GM19240 (cell line): Measurements from ENCODE around the gene COL23A1.

Experiments
- DNase-seq: peaks from one replicate; pipeline ENCODE4 v3.0.0; 2011; ENCODE audit warnings: low spot score; ENCODE audit not compliant: insufficient read length

COL23A1 gene

DNA sequence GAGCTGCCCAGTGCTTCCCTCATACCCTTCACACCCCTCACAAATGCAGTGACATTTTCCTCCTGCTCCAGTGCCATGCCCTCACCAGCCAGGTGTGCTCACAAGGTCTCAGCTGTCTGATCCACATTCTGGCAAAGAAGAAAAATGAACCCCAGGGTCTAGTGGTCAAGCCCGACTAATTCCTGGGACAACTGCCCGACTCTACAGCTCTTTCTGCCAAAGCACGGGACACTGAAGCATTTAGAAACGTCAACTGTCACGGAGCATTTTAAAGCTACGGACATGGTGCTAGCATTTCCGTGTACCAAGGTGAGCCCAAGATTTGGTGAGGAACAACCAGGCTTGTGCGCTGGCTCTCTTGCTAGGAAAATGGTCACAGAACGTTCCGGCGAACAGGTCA, 300.8 kb downstream of the COL23A1 start:
- no peak for DNase-seq

DNA sequence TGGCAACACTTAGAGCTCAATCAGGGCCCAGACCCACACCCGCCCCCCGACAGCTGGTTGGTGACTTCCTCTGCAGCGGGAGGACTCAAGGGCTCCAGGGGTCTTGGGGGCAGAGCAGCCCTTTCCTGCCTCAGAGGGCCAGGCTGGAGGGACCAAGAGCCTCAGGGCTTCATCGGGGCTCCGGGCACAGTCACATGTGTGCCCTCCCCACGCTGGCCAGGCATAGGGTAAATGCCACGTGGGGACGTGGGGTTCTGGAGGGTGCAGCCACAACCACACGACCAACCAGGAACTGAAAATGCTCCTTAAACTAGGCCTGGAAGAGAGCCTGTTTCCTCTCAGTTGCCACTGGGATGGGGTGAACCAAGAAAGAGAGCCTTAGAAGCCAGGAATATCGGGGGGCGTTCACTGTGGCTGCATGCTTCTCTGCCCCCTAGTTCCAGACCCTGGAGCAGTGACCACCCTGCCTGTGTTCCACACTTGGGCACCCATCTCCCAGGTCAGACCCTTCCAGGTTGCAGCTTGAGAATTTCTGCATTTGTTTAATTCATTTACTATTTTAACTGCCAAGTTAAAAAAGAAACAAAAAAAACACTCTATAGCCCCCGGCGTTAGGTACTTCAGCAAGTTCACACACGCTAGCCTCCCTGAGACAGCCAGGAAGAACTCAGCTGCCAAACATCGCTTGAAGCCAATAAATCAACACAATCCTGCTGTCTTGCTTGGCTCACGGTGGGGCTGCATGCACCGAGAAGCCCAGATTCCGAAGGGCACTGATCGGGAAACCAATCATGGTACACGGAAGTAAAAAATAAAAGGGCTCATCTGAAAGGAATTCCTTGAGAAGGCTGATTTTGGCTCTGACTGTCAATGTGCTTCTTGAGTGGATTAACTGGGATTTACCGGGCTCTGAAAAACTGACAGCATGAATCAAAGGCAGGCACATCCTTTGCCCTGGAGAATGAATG, 301.5 kb downstream of the COL23A1 start:
- no peak for DNase-seq

DNA sequence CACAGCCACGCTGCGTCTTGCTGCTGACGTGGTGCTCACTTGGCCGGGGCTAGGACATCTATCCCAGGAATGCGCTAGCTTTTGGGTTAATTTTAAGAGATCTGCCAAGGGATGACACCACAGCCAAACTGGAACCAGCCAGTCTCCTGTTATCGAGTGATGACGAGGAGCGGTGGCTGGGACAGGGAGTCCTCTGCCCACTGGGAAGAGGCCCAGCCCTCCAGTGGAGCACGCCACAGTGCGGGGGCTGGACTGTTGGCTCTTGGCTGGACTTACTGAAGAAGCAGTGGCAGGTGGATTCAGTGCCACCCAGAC, 302.4 kb downstream of the COL23A1 start:
- no peak for DNase-seq

DNA sequence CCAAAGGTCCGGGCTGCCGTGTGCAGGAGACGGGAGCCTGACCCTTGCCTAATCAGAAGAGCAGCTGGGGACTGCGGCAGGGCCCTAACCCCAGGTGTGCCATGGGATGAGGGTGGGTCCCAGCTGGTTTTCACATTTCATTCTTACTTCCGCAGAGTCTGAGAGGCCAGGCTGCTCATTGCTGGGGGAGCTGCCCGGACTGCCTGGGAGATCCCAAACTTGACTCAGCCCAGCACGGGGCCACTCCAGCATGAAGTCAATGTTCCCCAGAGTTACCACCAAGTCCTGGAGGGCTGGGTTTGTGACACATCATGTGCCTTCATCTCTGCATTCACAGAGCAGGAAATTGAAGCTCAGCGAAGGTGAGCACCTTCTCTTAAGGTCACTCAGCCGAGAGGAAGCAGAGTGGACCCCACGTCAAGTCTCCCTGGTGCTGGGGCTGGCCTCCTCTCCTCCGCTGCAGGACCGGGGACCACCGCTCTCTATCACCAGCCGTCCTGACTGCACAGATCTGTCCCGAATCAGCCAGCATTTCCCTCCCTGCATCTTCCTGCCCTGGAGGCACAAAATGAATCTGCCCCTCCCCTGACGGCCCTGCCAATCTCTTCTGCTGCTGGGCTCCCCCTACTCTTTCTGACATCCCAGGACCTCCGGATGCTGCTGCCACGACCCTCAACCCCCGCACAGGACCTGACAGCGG, 303.0 kb downstream of the COL23A1 start:
- DNase-seq = no peak

DNA sequence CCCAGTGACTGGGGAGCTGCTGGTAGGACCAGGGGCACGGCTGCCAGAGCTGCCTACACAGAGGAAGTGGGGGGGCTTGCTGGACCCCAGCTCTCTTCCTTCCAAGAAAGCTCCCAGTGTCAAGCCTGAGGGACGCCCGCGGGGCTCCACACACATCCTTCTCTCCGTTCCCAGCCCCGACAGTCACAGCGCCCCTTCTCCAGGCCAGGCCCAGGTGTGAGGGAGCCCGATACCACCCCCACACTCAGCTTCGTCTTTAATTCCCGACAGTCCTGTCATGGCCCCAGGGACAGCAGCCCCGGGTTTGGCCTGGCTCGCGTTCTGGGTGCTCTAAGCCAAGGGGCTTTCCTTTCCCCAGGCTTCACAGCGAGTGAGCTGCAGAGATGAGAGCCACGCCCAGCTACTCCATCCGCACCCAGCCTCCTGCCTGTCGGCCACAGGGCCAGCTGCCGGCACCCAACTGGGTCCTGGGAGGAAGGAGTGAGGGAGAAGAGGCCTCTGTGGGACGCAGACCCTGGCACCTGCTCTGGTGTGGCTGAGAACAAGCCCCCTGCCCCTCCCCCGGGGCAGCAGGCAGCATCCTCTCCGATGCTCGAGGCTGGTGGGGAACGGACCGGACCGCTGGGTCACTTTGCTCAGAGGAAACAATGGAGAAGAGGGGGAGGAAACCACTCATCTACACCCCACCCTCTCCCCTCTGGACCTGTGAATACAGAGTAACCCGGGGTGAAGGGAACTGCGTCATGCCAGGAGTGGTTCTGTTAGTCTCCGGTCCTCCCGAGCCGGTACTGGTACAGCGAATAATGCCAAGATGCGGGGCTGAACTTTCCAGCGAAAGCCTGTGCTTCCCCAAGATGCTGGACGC, 303.7 kb downstream of the COL23A1 start:
- DNase-seq = no peak

DNA sequence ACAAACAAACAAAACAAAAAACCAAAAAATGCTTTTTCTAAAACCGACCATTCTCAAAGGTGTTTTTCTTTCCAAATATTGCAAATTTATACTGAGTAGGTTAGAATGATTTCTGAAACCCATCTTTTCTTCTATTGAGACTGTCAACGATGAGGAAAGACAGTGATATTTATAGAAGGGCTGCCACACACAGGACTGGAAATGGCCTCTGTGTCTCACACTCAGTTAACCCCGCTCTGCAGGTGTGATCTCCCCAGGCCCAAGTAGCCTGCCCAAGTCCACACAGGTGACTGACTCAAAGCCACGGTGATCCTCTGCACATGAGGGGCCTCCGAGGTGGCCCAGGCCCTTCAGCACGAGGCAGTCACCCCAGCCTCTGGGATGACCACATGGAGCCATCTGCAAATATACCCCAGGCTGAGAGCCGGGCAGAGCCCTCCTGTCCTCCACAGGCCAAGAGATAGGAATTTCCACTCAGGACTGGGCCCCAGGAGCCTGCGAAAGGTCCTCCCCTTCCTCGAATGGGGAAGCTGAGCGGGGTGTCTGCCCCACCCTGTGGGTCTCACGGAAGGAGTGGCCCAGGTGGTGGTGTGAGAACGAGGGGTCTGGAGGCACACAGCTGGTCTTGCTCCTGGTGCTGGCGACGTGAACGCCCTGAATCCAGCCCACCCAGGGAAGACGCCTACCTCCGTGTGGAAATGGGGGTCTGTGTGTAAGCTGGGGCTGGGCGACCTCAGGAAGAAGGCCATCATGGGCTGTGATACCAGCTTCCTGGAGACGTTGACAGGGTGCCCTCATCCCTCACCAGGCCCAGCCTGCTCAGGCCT, 304.6 kb downstream of the COL23A1 start:
- no peak for DNase-seq

DNA sequence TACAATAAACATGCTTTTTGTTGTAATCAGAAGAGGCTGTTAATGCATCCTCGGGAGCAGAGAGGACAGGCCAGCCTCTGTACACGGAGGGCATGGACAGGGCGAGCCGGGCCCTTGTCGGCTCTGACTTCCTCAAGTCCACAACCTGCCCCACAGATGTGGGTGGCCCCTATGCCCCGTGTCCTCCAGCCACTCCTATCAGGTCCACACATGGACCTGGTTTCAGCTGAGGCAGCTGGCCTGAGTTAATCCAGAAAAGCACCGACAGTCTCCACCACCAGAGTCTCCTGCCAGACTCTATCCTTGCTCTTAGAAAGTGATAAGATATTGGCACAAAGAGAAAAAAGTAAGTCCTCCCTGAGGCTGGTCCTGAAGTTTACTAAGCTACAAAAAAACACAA, 305.2 kb downstream of the COL23A1 start:
- no peak for DNase-seq

DNA sequence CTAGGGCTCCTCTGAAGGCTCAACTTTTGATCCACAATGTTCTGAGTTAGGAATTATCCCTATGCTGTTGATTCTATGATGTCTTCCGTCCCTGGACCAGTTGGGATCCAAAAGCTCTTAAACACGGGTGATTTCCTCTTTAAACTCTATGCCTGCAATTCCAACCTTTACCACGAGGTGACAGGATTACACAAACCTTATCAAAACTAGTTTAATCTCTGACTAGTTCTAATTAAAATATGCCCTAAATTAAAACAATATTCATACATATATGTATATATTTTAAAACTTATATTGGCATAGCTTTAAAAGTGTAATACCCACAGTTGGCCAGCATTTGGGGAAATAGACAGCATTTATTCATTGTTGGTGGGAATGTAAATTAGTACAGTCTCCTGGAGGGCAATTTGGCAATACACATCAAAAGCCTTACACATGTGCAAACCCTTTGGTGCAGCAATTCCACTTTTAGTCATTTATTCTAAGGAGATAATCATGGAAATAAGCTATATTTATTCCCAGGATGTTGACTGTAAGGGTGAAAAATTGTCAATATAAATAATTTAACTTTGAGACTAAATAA, 306.0 kb downstream of the COL23A1 start:
- DNase-seq = no peak

DNA sequence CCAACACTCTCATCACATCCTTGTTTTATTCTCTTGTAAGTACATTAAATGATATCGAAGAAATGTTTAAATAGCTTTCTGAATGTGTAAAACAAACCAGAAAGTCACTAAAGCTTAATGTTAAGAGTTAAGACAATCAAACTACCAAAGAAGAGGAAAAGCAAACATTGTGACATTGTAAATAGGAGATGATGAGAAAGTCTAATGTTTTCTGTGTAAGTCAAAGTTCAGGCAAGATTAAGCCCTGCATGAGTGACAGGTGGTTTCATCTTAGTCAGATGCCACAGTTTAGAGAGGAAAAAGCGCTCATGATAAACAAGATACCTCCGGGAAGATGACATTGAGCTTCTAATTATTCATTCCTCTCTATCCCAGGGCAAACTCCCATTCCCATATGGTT, 306.7 kb downstream of the COL23A1 start:
- DNase-seq = no peak

DNA sequence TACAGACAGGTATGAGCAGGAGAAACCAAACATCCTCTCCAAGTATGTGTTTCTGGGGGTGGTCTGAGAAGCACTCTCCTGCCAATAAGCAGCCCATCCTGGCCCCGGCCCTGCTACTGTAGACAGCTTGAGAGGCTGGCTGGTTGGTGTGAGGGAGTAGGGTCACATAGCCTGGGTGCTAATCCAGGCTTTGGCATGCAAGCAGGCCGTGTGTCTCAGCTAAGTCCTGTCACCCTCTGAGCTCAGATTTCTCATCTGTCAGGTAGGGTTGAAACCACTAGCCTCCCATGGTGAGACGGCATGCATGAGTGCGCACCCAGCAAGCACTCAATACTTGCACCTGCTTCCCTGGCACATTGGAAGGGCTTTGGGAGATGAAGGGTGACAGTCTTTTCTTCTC, 307.8 kb downstream of the COL23A1 start:
- no peak for DNase-seq

DNA sequence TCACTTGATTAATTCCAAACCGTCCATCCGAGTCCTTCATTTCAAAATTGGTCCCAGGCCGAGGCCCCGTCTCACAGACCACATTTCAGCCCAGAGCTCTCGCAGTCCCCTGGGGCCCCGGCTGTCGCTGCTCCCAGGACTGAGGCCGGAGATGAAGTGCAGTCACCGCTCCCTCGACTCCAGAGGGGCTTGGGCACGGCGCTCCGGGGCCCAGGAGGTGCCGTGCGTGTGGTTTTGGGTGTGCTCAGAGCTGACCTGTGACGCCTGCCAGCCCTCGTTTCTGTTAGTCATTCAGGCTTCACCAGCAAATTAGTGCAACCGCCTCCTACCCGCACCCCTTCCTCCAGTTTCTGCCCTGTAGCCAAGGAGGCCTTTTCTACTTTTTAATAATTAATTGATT, 308.9 kb downstream of the COL23A1 start:
- DNase-seq = no peak

DNA sequence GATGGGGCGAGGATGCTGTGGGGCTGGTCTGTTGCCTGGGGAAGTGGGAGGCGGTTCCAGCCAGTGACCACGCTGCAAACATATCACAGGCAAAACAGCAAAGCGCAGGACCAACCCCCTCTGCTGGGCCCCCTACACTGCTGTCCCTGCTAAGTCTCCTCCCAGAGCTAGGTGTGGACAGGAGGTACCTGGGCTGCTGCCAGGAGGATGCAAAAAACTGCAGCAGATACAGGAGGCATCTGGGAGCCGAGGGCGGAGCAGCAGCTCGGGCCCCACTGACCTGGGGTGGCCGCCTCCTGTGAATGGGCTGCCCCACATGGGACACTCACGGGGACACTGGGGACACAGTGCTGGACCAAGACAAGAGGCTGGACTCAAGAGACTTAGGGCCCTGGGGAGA, 309.6 kb downstream of the COL23A1 start:
- DNase-seq = no peak

DNA sequence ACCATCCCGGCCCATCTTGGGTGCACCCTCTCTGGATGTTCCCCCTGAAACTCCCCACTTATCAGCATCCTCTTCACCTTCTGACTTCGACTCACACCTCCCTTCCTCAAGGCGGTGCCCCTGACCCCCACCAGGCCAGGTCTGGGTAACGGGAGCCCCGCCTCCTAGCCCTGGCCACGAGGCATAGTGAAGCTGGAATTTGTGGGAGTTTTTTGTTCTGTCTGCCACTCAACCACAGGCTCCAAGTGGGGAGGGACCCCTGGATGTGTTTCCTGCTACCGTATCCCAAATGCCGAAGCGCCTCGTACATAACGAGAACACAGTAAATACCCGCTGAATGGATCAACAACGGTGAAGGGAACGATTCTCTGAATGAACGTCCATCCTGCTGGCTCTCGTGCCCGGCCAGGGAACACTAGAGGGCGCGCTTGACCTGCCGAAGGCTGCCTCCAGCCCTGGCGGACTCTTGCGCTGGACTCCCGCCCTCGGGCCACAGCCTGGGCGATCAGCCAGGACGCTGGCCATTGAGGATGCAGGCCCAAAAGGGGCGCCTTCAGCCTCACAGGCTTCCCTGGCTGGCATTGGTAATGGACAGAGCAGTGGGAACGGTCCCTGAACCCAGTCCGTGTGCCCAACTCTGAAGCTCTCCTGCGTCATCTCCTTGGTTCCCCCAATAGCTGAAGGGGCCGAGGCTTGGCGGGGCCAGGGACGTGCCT, 310.3 kb downstream of the COL23A1 start:
- DNase-seq = peak; percentile 83

DNA sequence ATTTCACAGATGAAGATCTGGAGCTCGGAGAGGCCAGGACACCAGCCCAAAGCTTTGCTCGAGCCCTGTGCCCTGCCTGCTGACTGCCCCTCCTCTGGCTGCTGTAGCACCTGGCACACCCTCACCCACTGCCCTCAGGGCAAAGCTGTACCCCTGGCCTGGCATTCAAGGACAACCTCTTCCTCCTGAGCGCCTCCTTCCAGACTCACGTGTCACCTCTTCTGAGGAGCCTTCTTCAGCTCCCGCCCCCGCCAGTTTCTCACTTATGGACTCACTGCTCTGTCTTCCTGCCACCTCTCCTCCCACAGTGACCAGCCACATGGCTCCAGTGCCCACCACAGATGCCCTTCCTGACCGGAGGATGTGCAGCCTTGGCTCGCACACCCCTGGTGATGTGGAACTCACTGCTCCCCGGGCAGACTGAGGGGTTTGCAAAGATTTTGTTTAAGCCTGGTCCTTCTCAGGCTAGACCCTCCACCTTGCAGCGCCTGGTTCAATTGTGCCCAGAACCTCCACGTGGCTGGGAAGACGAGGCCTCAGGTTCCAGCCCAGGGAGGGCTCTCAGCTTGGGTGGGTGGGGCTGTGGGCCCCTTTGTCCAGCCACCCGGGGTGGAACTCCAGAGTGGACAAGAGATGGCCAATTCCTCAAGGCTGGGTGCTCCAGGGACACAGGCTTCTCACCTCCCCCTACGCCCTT, 311.0 kb downstream of the COL23A1 start:
- no peak for DNase-seq

DNA sequence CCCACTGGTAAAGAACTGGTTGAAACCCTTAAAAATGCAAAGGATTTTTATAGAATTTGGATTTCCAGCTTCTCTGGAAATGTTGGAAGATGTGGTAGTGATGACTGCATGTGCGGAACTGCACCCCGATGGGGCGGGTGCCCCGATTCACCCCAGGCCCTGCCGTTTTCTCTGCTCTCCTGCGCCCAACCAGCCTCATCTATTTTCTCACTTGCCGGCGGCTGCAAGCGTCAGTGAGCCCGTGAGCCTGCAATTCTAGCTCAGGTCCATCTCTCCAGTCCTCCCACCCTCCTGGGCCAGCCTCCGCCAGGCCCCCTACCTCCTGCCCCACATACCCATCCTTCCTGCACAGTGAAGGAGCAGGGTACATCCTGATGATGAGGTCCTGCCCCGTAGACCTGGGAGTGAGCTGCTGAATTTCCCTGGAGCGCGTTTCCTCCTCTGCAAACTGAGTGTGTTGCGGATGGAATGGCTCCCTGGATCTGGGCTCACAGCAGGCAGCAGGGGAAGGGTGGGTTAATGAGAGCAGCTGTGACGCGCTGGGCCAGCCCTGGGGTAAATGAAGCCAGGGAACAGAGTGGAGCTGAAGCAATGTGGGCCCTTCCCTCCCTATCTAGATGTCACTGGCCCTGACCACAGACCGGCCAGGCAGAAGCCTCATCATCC, 311.7 kb downstream of the COL23A1 start:
- DNase-seq = no peak

DNA sequence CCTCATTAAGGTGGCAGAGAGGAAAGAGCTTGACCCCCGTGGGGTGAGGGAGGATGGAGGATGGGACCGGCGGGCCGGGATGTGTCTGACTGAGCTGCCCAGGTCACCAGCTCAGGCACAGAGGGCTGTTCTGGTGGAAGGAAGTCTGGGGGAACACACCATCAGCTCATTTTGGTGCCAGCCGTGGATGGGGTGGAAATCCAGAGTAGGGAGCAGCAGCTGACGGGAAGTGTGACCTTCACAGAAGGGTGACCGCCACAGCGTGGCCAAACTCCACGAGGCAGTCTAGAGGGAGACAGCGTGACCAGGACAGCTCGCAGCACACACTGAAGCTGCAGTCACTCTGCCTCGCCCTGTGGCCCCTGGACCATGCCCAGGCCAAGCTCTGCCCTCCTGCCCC, 312.3 kb downstream of the COL23A1 start:
- DNase-seq = no peak

DNA sequence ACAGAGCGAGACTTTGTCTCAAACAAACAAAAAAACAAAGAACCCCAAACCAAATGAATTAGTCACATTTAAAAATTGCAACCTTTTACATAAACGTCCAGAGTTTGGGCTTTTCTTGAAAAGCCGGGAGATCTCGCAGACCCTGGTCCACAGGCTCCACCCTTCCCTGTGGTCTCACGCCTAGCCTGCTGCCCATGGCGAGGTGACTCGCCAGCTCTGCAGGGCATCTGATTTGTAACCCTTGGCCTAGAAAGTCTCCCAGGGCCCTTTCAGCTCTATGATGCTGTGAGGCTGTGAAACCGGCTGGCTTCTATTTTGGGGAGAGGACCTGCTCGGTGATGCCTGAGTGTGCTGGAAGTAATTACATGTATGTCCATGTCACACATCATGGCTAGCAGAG, 312.8 kb downstream of the COL23A1 start:
- no peak for DNase-seq

DNA sequence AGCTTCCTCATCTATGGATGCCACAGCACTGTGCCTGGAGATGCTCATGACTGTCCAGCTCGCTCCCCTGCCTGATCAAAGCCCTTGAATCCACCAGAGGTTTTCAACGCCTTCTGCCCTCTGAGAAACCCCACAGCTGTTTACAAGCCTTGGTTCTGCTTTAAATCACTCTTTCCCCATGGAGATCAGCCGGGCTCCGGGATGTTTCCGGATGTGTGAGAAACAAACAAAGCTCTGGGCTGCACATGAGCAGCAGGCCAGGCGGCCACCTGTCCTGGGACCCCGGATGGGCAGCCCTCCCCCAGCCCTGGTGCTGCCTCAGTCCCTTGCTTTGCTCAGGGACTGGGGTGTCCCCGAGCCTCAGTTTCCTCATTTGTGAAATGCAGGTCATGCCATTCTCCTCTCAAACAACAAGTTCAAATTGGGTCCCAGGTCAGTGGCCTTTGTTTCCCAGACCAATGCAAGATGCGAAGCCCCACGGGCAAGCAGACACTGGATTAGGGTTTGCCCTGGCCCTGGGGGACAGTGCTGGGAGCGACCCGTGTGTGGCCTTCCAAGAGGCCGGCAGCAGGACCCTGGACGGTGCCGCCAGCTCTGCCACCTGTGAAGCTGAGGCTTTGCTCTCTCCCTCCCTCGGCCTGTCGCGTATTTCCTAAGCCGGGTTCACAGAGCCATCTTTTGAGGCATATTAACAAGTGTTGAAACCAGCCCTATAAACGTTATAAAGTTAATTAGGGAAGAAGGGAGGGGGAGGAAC, 315.2 kb downstream of the COL23A1 start:
- no peak for DNase-seq
